HG03565 (cell line): ENCODE data around the gene ANO7.
"Not testable (repeated sequence)": the region's sequence is repeated elsewhere in the genome, so short reads cannot be mapped to it uniquely, and the experiment has no call there.

ENCODE experiments used
- ATAC-seq: cut with Tn5 transposase; IDR thresholded peaks from one replicate; pipeline ENCODE4 v1.9.1; 2021; ENCODE audit warnings: mild to moderate bottlenecking, moderate library complexity; ENCODE audit not compliant: unreplicated experiment

ANO7 gene

DNA sequence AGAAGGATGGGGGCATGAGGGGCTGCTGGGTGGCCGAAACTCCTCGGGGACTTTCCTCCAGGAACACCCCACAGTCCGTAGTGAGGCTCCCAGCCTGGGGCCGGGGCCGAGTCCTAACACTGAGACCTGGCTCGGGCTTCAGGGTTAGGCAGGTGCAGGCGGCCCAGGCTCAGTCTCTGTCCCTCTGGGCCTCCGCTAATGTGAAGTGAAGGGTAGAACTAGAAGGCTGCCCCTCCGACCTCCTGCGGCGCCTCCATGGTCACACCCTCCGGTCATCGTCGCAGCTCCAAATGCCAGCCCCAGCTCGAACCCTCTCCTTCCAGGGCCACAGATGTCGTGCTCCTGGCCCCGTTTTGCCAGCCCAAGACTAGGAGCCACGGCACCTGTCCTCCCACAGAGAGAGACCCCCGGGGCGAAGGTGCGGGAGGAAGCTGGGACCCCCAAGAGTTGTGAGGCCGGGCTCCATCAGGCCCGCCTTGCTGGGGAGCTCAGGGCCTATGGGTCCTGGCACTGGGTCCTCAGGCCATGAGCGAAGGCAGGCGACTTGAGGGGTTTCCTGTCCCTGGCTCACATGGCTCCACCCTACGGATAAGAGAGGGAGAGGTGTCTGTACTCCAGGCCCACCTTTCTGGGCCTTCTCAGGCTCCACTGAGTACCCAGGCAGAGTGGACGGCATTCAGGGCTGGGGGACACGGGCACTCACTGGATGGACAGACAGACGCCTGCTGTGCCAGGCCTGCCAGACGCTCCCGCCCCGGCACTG lies 797 bp downstream of the ANO7 start:
- ATAC-seq: no peak

- no peak for ATAC-seq
These were observed 1.4 kb downstream of the ANO7 start for GRCh38 chr2:241189856-241190201.

GRCh38 chr2:241190291-241190981 lies 2.0 kb downstream of the ANO7 start:
- ATAC-seq: no peak

GRCh38 chr2:241191081-241191480 lies 2.6 kb downstream of the ANO7 start:
- ATAC-seq: no peak

DNA sequence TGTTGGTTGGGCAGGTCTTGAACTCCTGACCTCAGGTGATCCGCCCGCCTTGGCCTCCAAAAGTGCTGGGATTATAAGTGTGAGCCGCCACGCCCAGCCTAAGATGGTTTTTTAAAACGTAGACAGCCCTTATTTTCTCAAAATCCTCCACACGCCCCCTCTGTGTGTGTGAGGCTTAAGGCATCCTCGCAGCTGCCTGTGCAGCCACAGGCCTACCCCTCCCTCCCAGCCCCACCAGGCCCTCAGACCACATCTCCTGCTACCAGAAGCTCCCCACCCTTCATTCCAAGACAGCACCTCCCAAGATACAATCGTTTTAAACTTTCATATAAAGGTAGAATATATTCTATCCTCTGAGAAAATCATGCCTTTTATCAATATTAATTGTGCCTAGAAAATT lies 4.8 kb downstream of the ANO7 start:
- ATAC-seq: no peak

GRCh38 chr2:241194811-241195210 lies 6.3 kb downstream of the ANO7 start:
- no peak for ATAC-seq

DNA sequence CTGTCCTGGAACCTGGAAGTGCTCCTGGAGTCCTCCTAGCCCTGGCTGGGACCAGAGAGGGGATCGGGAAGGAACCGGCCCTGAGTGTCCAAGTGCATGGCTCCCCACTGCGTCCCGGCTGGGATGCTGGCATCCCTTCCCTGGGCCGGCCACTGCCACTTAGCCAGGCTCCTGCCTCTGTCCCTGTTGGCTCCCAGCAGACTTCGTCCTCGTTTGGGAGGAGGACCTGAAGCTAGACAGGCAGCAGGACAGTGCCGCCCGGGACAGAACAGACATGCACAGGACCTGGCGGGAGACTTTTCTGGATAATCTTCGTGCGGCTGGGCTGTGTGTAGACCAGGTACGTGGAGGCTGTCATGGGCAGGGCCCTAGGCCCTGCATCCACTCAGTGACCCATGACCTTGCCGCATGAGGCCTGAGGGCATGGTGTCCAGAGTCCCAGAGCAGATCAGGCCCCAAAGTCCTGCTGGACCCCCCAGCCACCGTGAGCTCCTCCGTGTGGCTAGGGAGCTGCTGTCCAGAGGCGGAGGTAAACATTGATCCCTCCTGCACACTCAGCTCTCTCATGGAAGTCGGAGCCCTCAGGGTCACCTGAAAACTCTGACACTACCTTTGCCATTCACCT lies 7.1 kb downstream of the ANO7 start:
- ATAC-seq: no peak

GRCh38 chr2:241197246-241197645 lies 8.8 kb downstream of the ANO7 start:
- ATAC-seq: not testable (repeated sequence)

GRCh38 chr2:241197947-241198346 lies 9.5 kb downstream of the ANO7 start:
- no peak for ATAC-seq

- ATAC-seq: no peak
These were observed 10.2 kb downstream of the ANO7 start for GRCh38 chr2:241198381-241199279.

DNA sequence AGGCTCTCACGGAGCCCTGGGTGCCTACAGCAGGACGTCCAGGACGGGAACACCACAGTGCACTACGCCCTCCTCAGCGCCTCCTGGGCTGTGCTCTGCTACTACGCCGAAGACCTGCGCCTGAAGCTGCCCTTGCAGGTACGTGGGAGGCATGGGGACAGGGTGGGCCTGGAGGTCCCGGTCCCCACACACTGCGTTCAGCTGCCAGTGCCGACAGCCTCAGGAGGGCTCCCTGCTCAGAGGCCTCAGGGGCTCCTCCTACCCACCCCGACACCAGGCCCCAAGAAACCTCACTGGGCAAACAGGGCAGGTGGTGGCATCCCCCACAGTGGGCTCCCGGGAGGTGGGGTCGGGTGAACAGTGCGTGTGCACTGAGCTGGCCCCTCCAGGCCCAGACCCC lies 10.8 kb downstream of the ANO7 start:
- ATAC-seq: no peak

DNA sequence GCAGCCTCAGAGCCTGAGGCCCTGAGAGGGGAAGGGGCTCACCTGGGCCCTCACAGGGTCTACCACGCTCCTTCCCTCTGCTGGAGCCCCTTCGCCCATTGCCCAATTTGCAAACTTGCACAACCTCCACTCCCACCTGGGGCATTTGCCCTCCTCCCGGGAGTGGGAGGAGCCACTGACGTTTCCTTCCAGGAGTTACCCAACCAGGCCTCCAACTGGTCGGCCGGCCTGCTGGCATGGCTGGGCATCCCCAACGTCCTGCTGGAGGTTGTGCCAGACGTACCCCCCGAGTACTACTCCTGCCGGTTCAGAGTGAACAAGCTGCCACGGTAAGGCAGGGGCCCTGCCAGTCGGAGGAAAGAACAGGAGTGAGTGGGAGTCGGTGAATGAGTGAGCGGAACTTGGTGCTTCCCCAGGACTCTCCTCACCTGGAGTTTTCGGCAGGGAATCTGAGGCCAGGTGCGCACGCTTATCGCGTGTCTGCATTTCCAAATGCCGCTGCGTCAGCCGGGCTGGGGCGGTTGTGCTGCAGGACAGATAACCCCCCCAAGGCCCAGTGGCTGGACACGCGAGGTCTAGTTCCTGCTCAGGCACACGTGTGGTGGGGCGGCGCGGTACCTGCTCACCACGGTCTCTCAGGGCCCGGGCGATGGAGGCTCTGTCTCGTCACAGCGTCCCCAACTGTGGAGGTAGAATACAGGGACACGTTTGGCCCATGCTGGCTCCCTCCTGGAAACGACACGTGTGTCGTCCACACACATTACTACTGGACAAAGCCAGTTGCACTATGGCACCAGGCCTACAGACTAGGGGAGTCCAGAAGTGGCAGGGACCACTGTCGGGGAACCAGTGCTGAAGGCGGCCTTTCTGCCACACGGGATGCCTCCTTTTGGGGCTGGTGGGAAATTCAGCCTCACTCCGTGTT lies 11.7 kb downstream of the ANO7 start:
- ATAC-seq: no peak

- no peak for ATAC-seq
These were observed 12.4 kb downstream of the ANO7 start for GRCh38 chr2:241200822-241201395.

- ATAC-seq: no peak
These were observed 13.2 kb downstream of the ANO7 start for GRCh38 chr2:241201445-241202267.

GRCh38 chr2:241202268-241202585 lies 13.8 kb downstream of the ANO7 start:
- no peak for ATAC-seq

DNA sequence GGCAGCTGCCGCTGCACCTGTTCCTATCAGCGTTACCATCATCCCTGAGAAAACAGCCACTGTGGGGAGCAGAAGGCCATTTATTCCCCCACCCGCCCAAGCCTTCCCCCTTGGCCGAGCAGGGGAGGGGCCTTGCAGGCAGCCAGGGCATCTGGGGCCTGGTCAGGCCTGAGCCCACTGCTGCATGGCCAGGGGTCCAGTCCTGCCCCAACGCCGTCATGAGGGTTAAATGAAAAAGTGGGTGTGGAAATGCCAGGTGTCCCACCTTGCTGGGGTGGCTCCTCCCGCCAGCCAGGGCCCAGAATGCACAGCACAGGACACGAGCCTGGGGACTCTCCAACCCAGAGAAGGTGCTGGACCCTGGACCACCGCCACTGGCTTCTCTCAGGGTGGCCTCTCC lies 14.2 kb downstream of the ANO7 start:
- ATAC-seq: no peak

GRCh38 chr2:241203218-241204009 lies 14.9 kb downstream of the ANO7 start:
- no peak for ATAC-seq

- no peak for ATAC-seq
These were observed 15.5 kb downstream of the ANO7 start for GRCh38 chr2:241204010-241204384.
